Measurements from ENCODE around the gene INPP5A. TPM values are rescaled to one million over a fixed set of nuclear protein-coding genes. Genes with fewer than 3 reads are reported as not detected.
A peak's percentile ranks its signal among the peaks of the same experiment; 100 is the strongest.

INPP5A gene
- total RNA-seq, 1 donor from 2014 or later = 41.0 TPM

GRCh38 chr10:132681858-132682755 is 144.5 kb downstream of the INPP5A start:
- no peak overlapping the region for H3K27ac Mint-ChIP-seq
- no peak for TF ChIP-seq CTCF (IDR thresholded peaks at IDR 0.05; ENCODE audit: unreplicated experiment)
- DNase-seq (ENCODE audit: low spot score in 2 of 2, unreplicated experiment in 2 of 2) = no peak
- H3K36me3 Mint-ChIP-seq = no peaks in the 10 kb centered on the region
- H3K4me3 Mint-ChIP-seq = no peak overlapping the region
- H3K27me3 Mint-ChIP-seq (ENCODE audit: low read depth) = no peaks in the 10 kb centered on the region
- H3K9me3 Mint-ChIP-seq = no peaks in the 10 kb centered on the region
- peaks cover 7% of the 10 kb centered on the region for H3K4me1 Mint-ChIP-seq

- Mint-ChIP-seq H3K27ac (no peak overlapping the region), H3K4me3 (no peak overlapping the region), H3K36me3 (peaks cover 2% of the 10 kb centered on the region), H3K4me1 (peaks cover 7% of the 10 kb centered on the region), H3K27me3 (ENCODE audit: low read depth) (no peaks in the 10 kb centered on the region), H3K9me3 (no peaks in the 10 kb centered on the region)
- no peak for TF ChIP-seq CTCF (IDR thresholded peaks at IDR 0.05; ENCODE audit: unreplicated experiment)
- no peak for DNase-seq (ENCODE audit: low spot score in 2 of 2, unreplicated experiment in 2 of 2)
Measured at GRCh38 chr10:132684164-132684891, 146.7 kb downstream of the INPP5A start.

- no peaks in the 10 kb centered on the region for H3K27me3 Mint-ChIP-seq (ENCODE audit: low read depth)
- H3K36me3 Mint-ChIP-seq = peaks cover 4% of the 10 kb centered on the region
- H3K4me1 Mint-ChIP-seq = peaks cover 7% of the 10 kb centered on the region
- no peaks in the 10 kb centered on the region for H3K9me3 Mint-ChIP-seq
- no peak overlapping the region for H3K27ac Mint-ChIP-seq
- no peak overlapping the region for H3K4me3 Mint-ChIP-seq
- DNase-seq (ENCODE audit: low spot score in 2 of 2, unreplicated experiment in 2 of 2) = peak in 1 of 2 experiments; percentile 4
- no peak for TF ChIP-seq CTCF (IDR thresholded peaks at IDR 0.05; ENCODE audit: unreplicated experiment)
Measured at GRCh38 chr10:132685101-132685891, 147.7 kb downstream of the INPP5A start.

- TF ChIP-seq CTCF (IDR thresholded peaks at IDR 0.05; ENCODE audit: unreplicated experiment) = no peak
- H3K27ac Mint-ChIP-seq = no peak overlapping the region
- peaks cover 7% of the 10 kb centered on the region for H3K4me1 Mint-ChIP-seq
- DNase-seq (ENCODE audit: low spot score in 2 of 2, unreplicated experiment in 2 of 2) = peak in 1 of 2 experiments; percentile 14
- no peaks in the 10 kb centered on the region for H3K9me3 Mint-ChIP-seq
- H3K27me3 Mint-ChIP-seq (ENCODE audit: low read depth) = no peaks in the 10 kb centered on the region
- H3K4me3 Mint-ChIP-seq = no peak overlapping the region
- peaks cover 13% of the 10 kb centered on the region for H3K36me3 Mint-ChIP-seq
Measured at GRCh38 chr10:132685921-132686680, 148.5 kb downstream of the INPP5A start.

Data from mesothelial cell of epicardium (in vitro differentiated cells).